HG02943 (cell line): Measurements from ENCODE around the gene STRC.
"Not testable (repeated sequence)": the region's sequence is repeated elsewhere in the genome, so short reads cannot be mapped to it uniquely, and the experiment has no call there.

Experiments
- ATAC-seq: cut with Tn5 transposase; IDR thresholded peaks from one replicate; pipeline ENCODE4 v1.9.1; 2021; ENCODE audit warnings: mild to moderate bottlenecking, low read depth, moderate library complexity; ENCODE audit not compliant: unreplicated experiment

The STRC gene

DNA sequence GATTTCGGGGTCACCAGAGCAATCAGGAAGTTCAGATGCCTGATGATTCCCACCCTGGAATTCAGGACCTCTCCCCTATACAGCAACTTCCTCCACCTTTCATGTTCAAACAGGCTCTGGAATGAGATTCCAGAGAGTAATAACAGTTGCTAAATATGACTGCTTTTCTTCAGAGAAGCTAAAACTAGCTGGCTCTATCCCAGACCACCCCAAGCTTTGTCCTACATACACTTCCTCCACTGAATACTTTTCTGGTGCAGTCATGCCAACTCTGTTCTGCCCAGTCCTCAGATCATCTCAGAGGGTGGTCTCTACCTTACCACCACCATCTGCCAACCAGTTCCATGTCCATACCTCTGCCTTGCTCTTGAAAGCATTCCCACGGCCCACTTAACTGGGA lies 52.0 kb downstream of the STRC start:
- ATAC-seq = not testable (repeated sequence)

DNA sequence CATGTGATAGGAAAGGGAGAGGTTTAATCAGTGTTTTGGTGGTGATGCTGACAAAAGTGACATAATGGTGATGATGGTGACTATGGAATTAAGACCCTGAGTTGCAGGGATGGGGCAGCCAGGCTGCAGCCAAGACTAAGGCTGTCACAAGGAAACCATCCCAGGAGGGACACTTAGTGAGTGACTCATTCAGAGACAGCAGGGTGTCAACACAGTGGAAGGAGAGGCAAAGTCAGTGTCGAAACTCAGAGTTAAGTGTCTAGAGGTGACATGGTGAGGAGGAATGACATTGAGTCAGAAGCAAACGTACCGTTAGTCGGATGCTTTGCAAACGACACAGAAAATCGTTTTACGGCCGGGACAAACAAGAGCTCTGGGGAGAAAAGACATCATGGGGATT lies 54.8 kb downstream of the STRC start:
- ATAC-seq = not testable (repeated sequence)

DNA sequence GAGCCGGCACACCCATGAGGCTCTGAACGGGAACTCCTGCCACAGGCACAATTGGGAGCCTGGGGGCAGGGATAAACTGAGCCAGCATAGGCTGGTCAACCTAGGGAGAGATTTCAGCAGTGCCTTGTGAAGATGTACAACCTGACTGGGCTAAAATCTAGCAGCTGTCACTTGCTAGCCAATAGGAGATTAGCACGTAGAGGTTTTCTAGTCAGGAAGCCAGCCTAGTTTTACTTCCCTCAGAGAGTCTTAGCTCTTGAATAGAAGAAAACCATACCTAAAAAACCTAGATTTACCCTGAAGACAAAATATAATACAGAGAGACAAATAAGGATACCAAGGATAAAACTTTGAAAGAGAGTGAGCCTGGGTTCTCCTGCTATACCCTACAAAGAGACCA lies 55.8 kb downstream of the STRC start:
- not testable (repeated sequence) for ATAC-seq

DNA sequence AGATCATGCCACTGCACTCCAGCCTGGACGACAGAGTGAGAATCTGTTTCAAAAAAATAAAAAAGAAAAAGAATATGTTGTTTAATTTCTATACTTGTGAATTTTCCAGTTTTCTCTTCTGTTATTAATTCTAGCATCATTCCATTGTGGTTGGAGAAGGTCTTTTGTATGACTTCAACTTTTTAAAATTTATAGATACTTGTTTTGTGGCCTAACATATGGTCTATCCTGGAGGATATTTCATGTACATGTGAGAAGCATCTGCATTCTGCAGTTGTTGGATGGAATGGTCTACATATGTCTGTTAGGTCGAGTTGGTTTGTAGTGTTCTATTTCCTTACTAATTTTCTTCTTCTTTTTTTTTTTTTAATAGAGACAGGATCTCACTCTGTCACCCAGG lies 65.6 kb downstream of the STRC start:
- no peak for ATAC-seq

DNA sequence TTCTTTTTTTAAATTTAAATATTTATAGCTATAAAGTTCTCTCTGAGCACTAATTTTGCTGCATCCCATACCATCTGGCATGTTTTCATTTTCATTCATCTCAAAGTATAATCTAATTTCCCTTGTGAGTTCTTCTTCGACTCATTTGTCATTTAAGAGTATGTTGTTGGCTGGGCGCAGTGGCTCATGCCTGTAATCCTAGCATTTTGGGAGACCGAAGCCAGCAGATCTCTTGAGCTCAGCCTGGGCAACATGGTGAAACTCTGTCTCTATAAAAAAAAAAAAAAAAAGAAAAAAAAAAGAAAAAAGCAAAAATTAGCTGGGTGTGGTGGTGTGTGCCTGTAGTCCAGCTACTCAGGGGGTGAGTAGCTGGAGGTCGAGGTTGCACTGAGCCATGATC lies 66.3 kb downstream of the STRC start:
- no peak for ATAC-seq

DNA sequence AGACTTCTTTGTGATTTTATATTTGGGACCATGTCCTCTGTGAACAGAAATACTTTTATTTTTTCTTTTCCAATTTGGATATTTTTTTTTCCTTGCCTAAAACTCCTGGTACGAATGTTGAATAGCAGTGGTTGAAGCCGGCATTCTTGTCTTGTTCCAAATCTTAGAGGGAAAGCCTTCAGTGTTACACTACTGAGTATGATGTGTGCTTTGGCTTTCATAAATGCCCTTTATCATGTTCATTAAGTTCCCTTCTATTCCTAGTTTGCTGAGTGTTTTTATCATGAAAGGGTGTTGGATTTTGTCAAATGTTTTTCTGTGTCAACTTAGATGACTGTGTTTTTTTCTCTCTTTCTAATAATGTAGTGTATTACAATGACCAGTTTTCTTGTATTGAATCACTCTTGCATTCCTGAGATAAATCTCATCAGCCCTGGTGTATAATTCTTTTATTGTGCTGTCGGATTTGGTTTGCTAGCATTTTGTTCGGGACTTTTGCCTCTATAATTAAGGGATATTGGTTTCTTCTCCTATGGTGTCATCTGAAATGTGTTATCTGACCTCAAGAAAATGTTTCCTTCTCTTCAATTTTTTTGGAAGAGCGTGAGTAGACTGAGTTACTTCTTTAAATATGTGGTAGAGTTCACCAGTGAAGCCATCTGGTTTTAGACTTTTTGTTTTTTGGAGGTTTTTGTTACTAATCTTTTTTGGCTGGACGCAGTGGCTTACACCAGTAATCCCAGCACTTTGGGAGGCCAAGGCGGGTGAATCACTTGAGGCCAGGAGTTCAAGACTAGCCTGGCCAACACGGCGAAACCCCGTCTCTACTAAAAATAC lies 67.9 kb downstream of the STRC start:
- ATAC-seq = no peak
